Stimulated activated naive CD8-positive, alpha-beta T cell treated with anti-CD3 and anti-CD28 coated beads, Interleukin-15, Interleukin-2, amounts not matched to agents 100 U/mL and 50 U/mL, for 24 hours (primary cell): ENCODE measurements around the gene ANKRD24.
"Not testable (repeated sequence)": the region's sequence is repeated elsewhere in the genome, so short reads cannot be mapped to it uniquely, and the experiment has no call there.

Source experiments
- ATAC-seq: fragments of 150-1000 bp; cut with Tn5 transposase; one replicate; pipeline ENCODE4 v1.10.0; 2021
- DNase-seq: peaks from one replicate; pipeline ENCODE4 v3.0.0; 2021

Gene ANKRD24

GRCh38 chr19:4182084-4182810 is at the start of gene ANKRD24, which contains the start of gene SIRT6:
Gene ANKRD24, plus strand, starts transcription at chr19:4182689. Its CDS starts 3,737 bp downstream, at chr19:4186426.
Gene SIRT6, minus strand, starts transcription at chr19:4182563. Its CDS starts 24 bp downstream, at chr19:4182539.
- DNase-seq (peak; percentile 98), ATAC-seq (peak; percentile 89)

GRCh38 chr19:4134351-4134750 is 48.1 kb upstream of the ANKRD24 start:
- ATAC-seq: no peak
- DNase-seq: no peak

- not testable (repeated sequence) for ATAC-seq, DNase-seq
These were observed 47.1 kb upstream of the ANKRD24 start for GRCh38 chr19:4135386-4135785.

GRCh38 chr19:4136680-4137088 is 45.8 kb upstream of the ANKRD24 start:
- DNase-seq (no peak), ATAC-seq (no peak)

GRCh38 chr19:4138445-4138844 is 44.0 kb upstream of the ANKRD24 start:
- DNase-seq (no peak), ATAC-seq (no peak)

GRCh38 chr19:4139614-4140236 is 42.8 kb upstream of the ANKRD24 start:
- DNase-seq (peak; percentile 95), ATAC-seq (peak; percentile 86)

GRCh38 chr19:4140237-4140711 is 42.2 kb upstream of the ANKRD24 start:
- peak; percentile 68 for ATAC-seq
- peak; percentile 37 for DNase-seq

- ATAC-seq, DNase-seq: not testable (repeated sequence)
These were observed 39.6 kb upstream of the ANKRD24 start for GRCh38 chr19:4142916-4143315.

- ATAC-seq: no peak
These were observed 37.7 kb upstream of the ANKRD24 start for GRCh38 chr19:4144666-4145249.

GRCh38 chr19:4149518-4150288 is 32.8 kb upstream of the ANKRD24 start:
- no peak for DNase-seq
- no peak for ATAC-seq

More at GRCh38 chr19:4144666-4145249, 37.7 kb upstream of the ANKRD24 start:
- no peak for DNase-seq

- ATAC-seq: no peak
These were observed 30.9 kb upstream of the ANKRD24 start for GRCh38 chr19:4151623-4152022.

GRCh38 chr19:4152241-4152998 is 30.1 kb upstream of the ANKRD24 start:
- no peak for DNase-seq
- no peak for ATAC-seq

More at GRCh38 chr19:4151623-4152022, 30.9 kb upstream of the ANKRD24 start:
- no peak for DNase-seq

- DNase-seq: no peak
- ATAC-seq: no peak
These were observed 27.7 kb upstream of the ANKRD24 start for GRCh38 chr19:4154571-4155312.

GRCh38 chr19:4157164-4157563 is 25.3 kb upstream of the ANKRD24 start:
- ATAC-seq: no peak
- DNase-seq: no peak

GRCh38 chr19:4157971-4158370 is 24.5 kb upstream of the ANKRD24 start:
- ATAC-seq, DNase-seq: not testable (repeated sequence)

GRCh38 chr19:4161415-4162077 is 20.9 kb upstream of the ANKRD24 start:
- DNase-seq: no peak

GRCh38 chr19:4164262-4164661 is 18.2 kb upstream of the ANKRD24 start:
- ATAC-seq: no peak
- no peak for DNase-seq

More at GRCh38 chr19:4161415-4162077, 20.9 kb upstream of the ANKRD24 start:
- ATAC-seq: no peak

GRCh38 chr19:4171676-4172075 is 10.8 kb upstream of the ANKRD24 start:
- ATAC-seq: no peak
- no peak for DNase-seq

- ATAC-seq: peak; percentile 41
- peak; percentile 80 for DNase-seq
These were observed 9.5 kb upstream of the ANKRD24 start for GRCh38 chr19:4172861-4173473.
